Measurements from ENCODE around the gene TOM1. TPM values are rescaled to one million over a fixed set of nuclear protein-coding genes. Genes with fewer than 3 reads are reported as not detected.

TOM1 gene
- total and polyA plus RNA-seq, 3 donors from 2014 or later, result 65.7 to 68.0 (median 66.2) TPM

- H3K4me1 ChIP-seq, result peaks cover 49% of the 10 kb centered on the region
- H3K36me3 ChIP-seq (ENCODE audit: low read depth, missing control alignments), result no peaks in the 10 kb centered on the region
- peak; percentile 57 for DNase-seq
- intact Hi-C loops (cut with DNase I; ENCODE audit: low total_unique reads), result no loop called here
- H3K27ac ChIP-seq, result peak overlapping the region; percentile 56 to 71
- no peaks in the 10 kb centered on the region for H3K9me3 ChIP-seq
- no peaks in the 10 kb centered on the region for H3K27me3 ChIP-seq
- TF ChIP-seq POLR2A (IDR thresholded peaks at IDR 0.05) (no peak), CTCF (IDR thresholded peaks at IDR 0.05) (no peak)
- 35 to 36% methylated on average over 5 of the region's 5 CpGs for WGBS, 2 donors
- H3K4me3 ChIP-seq, result peak overlapping the region; percentile 59 to 74
These were observed 81.8 kb downstream of the TOM1 start for GRCh38 chr22:35381424-35382009.

GRCh38 chr22:35383679-35384071 lies 84.0 kb downstream of the TOM1 start:
- WGBS, 2 donors, result 79 to 88% methylated on average over 3 of the region's 3 CpGs
- no peaks in the 10 kb centered on the region for H3K27me3 ChIP-seq
- H3K27ac ChIP-seq, result no peak overlapping the region
- no peak for DNase-seq
- H3K4me3 ChIP-seq, result no peak overlapping the region
- H3K4me1 ChIP-seq, result peaks cover 28% of the 10 kb centered on the region
- H3K36me3 ChIP-seq (ENCODE audit: low read depth, missing control alignments), result no peaks in the 10 kb centered on the region
- intact Hi-C loops (cut with DNase I; ENCODE audit: low total_unique reads), result no loop called here
- H3K9me3 ChIP-seq, result no peaks in the 10 kb centered on the region
- TF ChIP-seq POLR2A (IDR thresholded peaks at IDR 0.05) (no peak), CTCF (IDR thresholded peaks at IDR 0.05) (no peak)

- no peak for DNase-seq
- H3K4me3 ChIP-seq, result no peak overlapping the region
- WGBS, 2 donors, result 78 to 79% methylated on average over 4 of the region's 4 CpGs
- intact Hi-C loops (cut with DNase I; ENCODE audit: low total_unique reads), result no loop called here
- H3K36me3 ChIP-seq (ENCODE audit: low read depth, missing control alignments), result no peaks in the 10 kb centered on the region
- peaks cover 20% of the 10 kb centered on the region for H3K4me1 ChIP-seq
- H3K27me3 ChIP-seq, result no peaks in the 10 kb centered on the region
- H3K9me3 ChIP-seq, result no peaks in the 10 kb centered on the region
- no peak for TF ChIP-seq POLR2A (IDR thresholded peaks at IDR 0.05)
- TF ChIP-seq CTCF (IDR thresholded peaks at IDR 0.05), result no peak
- H3K27ac ChIP-seq, result no peak overlapping the region
These were observed 84.8 kb downstream of the TOM1 start for GRCh38 chr22:35384527-35384926.

GRCh38 chr22:35384975-35385588 lies 85.4 kb downstream of the TOM1 start:
- no peaks in the 10 kb centered on the region for H3K27me3 ChIP-seq
- WGBS, 2 donors, result 89 to 90% methylated on average over 6 of the region's 6 CpGs
- intact Hi-C loops (cut with DNase I; ENCODE audit: low total_unique reads), result no loop called here
- H3K4me3 ChIP-seq, result no peak overlapping the region
- H3K36me3 ChIP-seq (ENCODE audit: low read depth, missing control alignments), result no peaks in the 10 kb centered on the region
- H3K4me1 ChIP-seq, result peaks cover 20% of the 10 kb centered on the region
- H3K9me3 ChIP-seq, result no peaks in the 10 kb centered on the region
- DNase-seq, result no peak
- H3K27ac ChIP-seq, result no peak overlapping the region
- TF ChIP-seq CTCF (IDR thresholded peaks at IDR 0.05), result no peak

Measured in testis (tissue), 3 donors.